NCI-H2107 treated with DMSO at 0.1 percent for 48 hours (cell line): Measurements from ENCODE around the gene MTG2.
A peak's percentile ranks its signal among the peaks of the same experiment; 100 is the strongest.

Source experiments
- DNase-seq: peaks from one replicate; lab custom pipeline; 2025; ENCODE audit not compliant: unreplicated experiment; lab: John Stamatoyannopoulos, UW

MTG2 gene

GRCh38 chr20:62232194-62232593 is 49.4 kb downstream of the MTG2 start:
- DNase-seq: no peak

GRCh38 chr20:62232770-62233645 is 50.2 kb downstream of the MTG2 start:
- DNase-seq: no peak

GRCh38 chr20:62233684-62234083 is 50.9 kb downstream of the MTG2 start:
- DNase-seq: no peak

- DNase-seq: no peak
These were observed 51.5 kb downstream of the MTG2 start for GRCh38 chr20:62234339-62234738.

GRCh38 chr20:62235001-62235776 is 52.4 kb downstream of the MTG2 start:
- DNase-seq: no peak

GRCh38 chr20:62235777-62236157 is 52.9 kb downstream of the MTG2 start:
- DNase-seq: no peak

- no peak for DNase-seq
These were observed 53.4 kb downstream of the MTG2 start for GRCh38 chr20:62236200-62236599.

- no peak for DNase-seq
These were observed 54.1 kb downstream of the MTG2 start for GRCh38 chr20:62236766-62237513.

GRCh38 chr20:62237514-62237800 is 54.6 kb downstream of the MTG2 start:
- DNase-seq: no peak

GRCh38 chr20:62237801-62238568 is 55.2 kb downstream of the MTG2 start, which contains the start of gene OSBPL2:
TSS of gene OSBPL2 (plus strand) at chr20:62238521. CDS start at chr20:62256185, 17,664 bp downstream.
- peak; percentile 95 for DNase-seq

- DNase-seq: no peak
These were observed 55.9 kb downstream of the MTG2 start for GRCh38 chr20:62238569-62239277.

- DNase-seq: no peak
These were observed 56.6 kb downstream of the MTG2 start for GRCh38 chr20:62239278-62239879.

- no peak for DNase-seq
These were observed 57.3 kb downstream of the MTG2 start for GRCh38 chr20:62240020-62240685.

- DNase-seq: no peak
These were observed 58.7 kb downstream of the MTG2 start for GRCh38 chr20:62241506-62241905.

GRCh38 chr20:62242176-62242575 is 59.3 kb downstream of the MTG2 start:
- DNase-seq: no peak

GRCh38 chr20:62243106-62243505 is 60.3 kb downstream of the MTG2 start:
- no peak for DNase-seq

- DNase-seq: no peak
These were observed 61.2 kb downstream of the MTG2 start for GRCh38 chr20:62243906-62244515.

- DNase-seq: no peak
These were observed 61.8 kb downstream of the MTG2 start for GRCh38 chr20:62244644-62245108.

- no peak for DNase-seq
These were observed 63.1 kb downstream of the MTG2 start for GRCh38 chr20:62245911-62246280.
